ENCODE results near the gene GEMIN7.

The GEMIN7 gene

DNA sequence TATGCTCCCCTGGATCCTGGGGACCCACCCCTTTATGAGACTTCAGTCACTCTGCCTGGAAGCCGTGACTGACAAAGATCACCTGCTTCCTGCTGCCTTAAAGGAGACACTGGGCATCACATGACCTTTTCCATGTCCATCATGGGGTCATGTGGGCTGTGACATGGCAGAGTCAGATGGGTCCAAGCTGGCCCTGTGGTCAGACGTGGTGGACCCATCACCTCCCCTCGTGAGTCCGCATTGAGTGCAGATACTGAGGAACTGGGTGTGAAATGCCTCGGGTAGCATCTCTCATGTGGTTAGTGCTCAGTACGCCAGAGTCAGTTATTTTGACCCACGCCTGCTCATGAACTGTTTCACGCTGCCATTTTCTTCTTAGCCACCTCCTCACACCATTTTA is 54.6 kb downstream of the GEMIN7 start:
- DNase-seq = no peak

- DNase-seq = no peak
These were observed 56.3 kb downstream of the GEMIN7 start for GRCh38 chr19:45135176-45135885.

DNA sequence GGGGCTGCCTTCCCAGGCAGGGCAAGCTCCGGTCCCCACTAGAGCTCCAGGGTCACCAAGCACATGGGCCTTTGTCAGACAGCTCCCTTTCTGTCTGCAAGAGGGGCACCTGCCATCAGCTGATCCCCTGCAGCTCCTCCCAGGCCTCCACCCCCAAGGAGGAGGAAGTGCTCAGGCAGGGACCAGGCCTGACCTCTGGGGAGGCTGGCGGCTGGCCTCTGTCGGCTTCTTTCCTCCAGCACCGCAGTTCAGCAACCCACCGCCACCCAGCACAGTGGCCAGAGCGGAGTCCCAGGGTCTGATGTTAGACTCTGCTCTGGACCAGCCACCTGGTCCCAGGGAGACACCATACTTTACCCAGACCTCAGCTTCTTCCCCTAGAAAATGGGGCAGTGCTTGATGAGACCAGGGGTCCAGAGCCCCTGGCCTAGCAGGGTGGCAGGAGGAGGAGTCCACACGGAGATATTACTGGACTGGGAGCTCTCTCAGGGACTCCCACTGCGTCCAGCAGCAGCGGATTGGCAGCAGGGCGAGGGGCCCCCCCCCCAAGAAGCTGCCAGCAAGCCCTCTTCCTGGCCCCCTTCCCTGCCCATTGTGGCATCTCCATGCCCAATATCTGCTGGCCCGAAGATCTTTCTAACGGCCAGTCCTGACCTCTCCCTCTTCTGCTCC is 57.6 kb downstream of the GEMIN7 start:
- DNase-seq = no peak

DNA sequence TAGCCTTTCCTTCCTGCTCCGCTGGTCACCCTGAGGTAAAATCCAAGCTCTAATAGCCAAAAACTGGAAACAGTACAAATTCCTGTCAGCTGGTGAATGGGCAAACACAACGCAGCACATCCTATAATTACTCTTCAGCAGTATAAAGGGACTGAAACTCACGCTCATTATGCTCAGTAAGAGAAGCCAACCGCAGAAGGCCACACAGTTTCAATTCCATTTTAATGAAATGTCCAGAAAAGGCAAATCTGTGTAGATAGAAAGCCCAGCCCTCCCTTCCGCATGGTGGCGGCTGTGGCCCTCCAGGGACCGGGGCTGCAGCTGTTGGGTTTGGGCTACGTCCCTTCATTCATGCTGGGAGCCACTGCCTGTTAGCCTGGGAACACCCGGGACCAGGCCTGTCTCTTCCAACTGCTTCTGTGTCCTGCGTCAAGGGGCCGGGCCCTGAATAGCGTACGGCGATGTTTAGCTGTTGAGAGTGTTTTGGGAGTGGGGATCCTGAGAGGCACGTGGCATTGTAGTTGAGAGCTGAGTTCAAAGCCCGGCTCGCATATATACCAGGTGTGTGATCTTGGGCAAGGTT is 58.2 kb downstream of the GEMIN7 start:
- no peak for DNase-seq

DNA sequence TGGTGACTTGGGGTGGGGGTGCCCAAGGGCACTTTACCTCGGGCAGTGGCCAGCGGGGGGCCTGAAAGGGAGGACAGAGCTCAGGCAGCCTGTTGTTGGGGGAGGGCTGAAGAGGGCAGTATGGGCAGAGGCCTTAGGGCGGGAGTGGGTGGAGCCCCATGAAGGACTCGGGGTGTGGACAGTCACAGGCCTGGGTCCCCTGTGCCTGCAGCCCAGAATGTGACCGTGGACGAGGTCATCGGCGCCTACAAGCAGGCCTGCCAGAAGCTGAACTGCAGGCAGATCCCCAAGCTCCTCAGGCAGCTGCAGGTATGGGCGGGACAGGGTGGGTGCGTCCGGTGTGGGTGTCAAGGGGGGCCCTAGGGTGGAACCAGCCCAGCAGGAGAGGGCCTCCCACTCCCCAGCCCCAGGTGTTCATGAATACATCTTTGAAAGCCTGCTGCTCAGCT is 59.3 kb downstream of the GEMIN7 start:
- no peak for DNase-seq

DNA sequence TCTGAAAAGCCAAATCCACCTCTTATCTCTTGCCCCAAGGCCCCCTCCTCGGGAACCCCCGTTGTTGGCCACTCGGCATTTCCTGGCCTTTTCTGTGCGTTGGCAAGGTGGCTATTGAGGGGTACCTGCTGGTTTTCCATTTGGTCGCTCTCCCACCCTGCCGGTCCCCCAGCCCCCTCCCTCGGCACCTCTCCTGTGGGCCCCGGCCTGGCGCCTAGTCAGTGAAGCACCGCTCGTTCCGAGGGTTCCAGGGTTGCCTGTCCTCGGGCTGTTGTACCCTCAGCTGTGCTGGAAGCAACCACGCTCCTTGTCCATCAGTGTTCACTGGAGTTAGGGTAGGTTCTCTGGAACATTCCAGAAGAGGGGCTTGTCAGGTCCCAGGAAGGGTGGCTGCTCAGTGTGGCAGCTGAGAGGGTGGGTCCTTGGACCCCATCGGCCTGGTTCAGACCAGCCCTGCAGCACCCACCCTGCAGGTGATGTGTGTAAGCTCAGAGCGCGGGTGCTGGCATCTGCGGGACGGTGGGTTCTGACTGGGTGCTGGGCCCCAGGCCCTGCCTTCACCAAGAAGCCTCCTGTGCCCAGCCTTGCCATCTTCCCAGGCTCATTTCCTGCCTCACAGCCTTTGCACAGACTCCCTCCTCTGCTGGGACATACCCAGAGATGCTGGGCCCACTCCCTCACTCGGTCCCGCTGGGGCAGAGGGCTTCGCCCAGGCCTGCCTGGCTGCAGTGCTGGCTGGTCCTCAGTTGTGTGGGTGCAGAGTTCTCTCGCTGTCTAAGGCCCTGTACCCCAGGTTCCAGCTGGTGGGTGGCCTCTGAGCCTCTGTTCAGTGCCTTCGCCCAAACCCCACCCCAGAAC is 60.5 kb downstream of the GEMIN7 start:
- DNase-seq = no peak

GRCh38 chr19:45140144-45140503 is 61.1 kb downstream of the GEMIN7 start:
- DNase-seq = no peak

GRCh38 chr19:45140533-45140932 is 61.5 kb downstream of the GEMIN7 start:
- no peak for DNase-seq
